Measurements from ENCODE around the gene ZNF683. TPM values are rescaled to one million over a fixed set of nuclear protein-coding genes. Genes with fewer than 3 reads are reported as not detected.
"Not testable (repeated sequence)": the region's sequence is repeated elsewhere in the genome, so short reads cannot be mapped to it uniquely, and the experiment has no call there.

Gene ZNF683
- polyA plus RNA-seq, 1 donor (not counting 4 experiments of a cell fraction or from before 2014, with no cell fraction given): not detected

GRCh38 chr1:26375081-26375480 is 2.5 kb upstream of the ZNF683 start:
- Histone ChIP-seq H3K9me1 (ENCODE audit: control insufficient read depth, extremely low read depth, insufficient read depth, low read length) (no peaks in the 10 kb centered on the region), H3K79me2 (ENCODE audit: control insufficient read depth, insufficient read depth, low read length) (no peaks in the 10 kb centered on the region), H3K9me3 (ENCODE audit: control insufficient read depth, low read depth, low read length) (peaks cover 3% of the 10 kb centered on the region), H3K27me3 (ENCODE audit: control insufficient read depth, extremely low read depth, insufficient read depth, low read length) (no peaks in the 10 kb centered on the region), H3K4me3 (ENCODE audit: control insufficient read depth in 2 of 3, extremely low read depth in 1 of 3, insufficient read depth in 2 of 3, low read depth in 1 of 3, low read length in 3 of 3) (no peak overlapping the region), H3K4me1 (ENCODE audit: control insufficient read depth, extremely low read depth, insufficient read depth, low read length) (peaks cover 30% of the 10 kb centered on the region), H3K9ac (ENCODE audit: control insufficient read depth, extremely low read depth, insufficient read depth, low read length) (no peak overlapping the region), H3K36me3 (ENCODE audit: control insufficient read depth in 2 of 2, extremely low read depth in 1 of 2, insufficient read depth in 2 of 2, low read length in 2 of 2) (no peaks in the 10 kb centered on the region), H3K27ac (ENCODE audit: control insufficient read depth, insufficient read depth, low read length) (no peak overlapping the region), H3K4me2 (ENCODE audit: control insufficient read depth, extremely low read depth, insufficient read depth, low read depth, low read length) (no peak overlapping the region), H2AFZ (ENCODE audit: control insufficient read depth, low read length) (peak overlapping the region; percentile 37), H4K20me1 (ENCODE audit: control insufficient read depth, extremely low read depth, insufficient read depth, low read length) (no peaks in the 10 kb centered on the region)
- dilution Hi-C loops (cut with MboI; ENCODE audit: extremely low pct_ligation_motif_present, low sequenced_read_pairs): no loop called here
- FAIRE-seq (no peak), DNase-seq (ENCODE audit: low read depth, low spot score) (no peak)
- TF ChIP-seq CTCF (optimal IDR thresholded peaks at IDR 0.05 in 1 of 3, IDR thresholded peaks at IDR 0.05 in 1 of 3, conservative IDR thresholded peaks at IDR 0.05 in 1 of 3; ENCODE audit: extremely low read depth in 1 of 3, insufficient read depth in 2 of 3, low read length in 3 of 3) (no peak), EZH2 (IDR thresholded peaks at IDR 0.05; ENCODE audit: low read length) (no peak)

- H3K36me3 ChIP-seq (ENCODE audit: control insufficient read depth in 2 of 2, extremely low read depth in 1 of 2, insufficient read depth in 2 of 2, low read length in 2 of 2); H3K27me3 ChIP-seq (ENCODE audit: control insufficient read depth, extremely low read depth, insufficient read depth, low read length); H3K79me2 ChIP-seq (ENCODE audit: control insufficient read depth, insufficient read depth, low read length); DNase-seq (ENCODE audit: low read depth, low spot score); H3K4me2 ChIP-seq (ENCODE audit: control insufficient read depth, extremely low read depth, insufficient read depth, low read depth, low read length); H3K9me1 ChIP-seq (ENCODE audit: control insufficient read depth, extremely low read depth, insufficient read depth, low read length); H3K27ac ChIP-seq (ENCODE audit: control insufficient read depth, insufficient read depth, low read length); H3K9ac ChIP-seq (ENCODE audit: control insufficient read depth, extremely low read depth, insufficient read depth, low read length); dilution Hi-C loops (cut with MboI; ENCODE audit: extremely low pct_ligation_motif_present, low sequenced_read_pairs); H4K20me1 ChIP-seq (ENCODE audit: control insufficient read depth, extremely low read depth, insufficient read depth, low read length); H3K9me3 ChIP-seq (ENCODE audit: control insufficient read depth, low read depth, low read length); H3K4me3 ChIP-seq (ENCODE audit: control insufficient read depth in 2 of 3, extremely low read depth in 1 of 3, insufficient read depth in 2 of 3, low read depth in 1 of 3, low read length in 3 of 3); H2AFZ ChIP-seq (ENCODE audit: control insufficient read depth, low read length): not testable (repeated sequence)
- peak; percentile 72 for FAIRE-seq
- peaks cover 30% of the 10 kb centered on the region for H3K4me1 ChIP-seq (ENCODE audit: control insufficient read depth, extremely low read depth, insufficient read depth, low read length)
These were observed 1.8 kb upstream of the ZNF683 start for GRCh38 chr1:26374361-26374760.

- H3K9me1 ChIP-seq (ENCODE audit: control insufficient read depth, extremely low read depth, insufficient read depth, low read length): no peaks in the 10 kb centered on the region
- H3K4me2 ChIP-seq (ENCODE audit: control insufficient read depth, extremely low read depth, insufficient read depth, low read depth, low read length): no peak overlapping the region
- H3K36me3 ChIP-seq (ENCODE audit: control insufficient read depth in 2 of 2, extremely low read depth in 1 of 2, insufficient read depth in 2 of 2, low read length in 2 of 2): no peaks in the 10 kb centered on the region
- no peak for TF ChIP-seq EZH2 (IDR thresholded peaks at IDR 0.05; ENCODE audit: low read length)
- no peak for TF ChIP-seq CTCF (optimal IDR thresholded peaks at IDR 0.05 in 1 of 3, IDR thresholded peaks at IDR 0.05 in 1 of 3, conservative IDR thresholded peaks at IDR 0.05 in 1 of 3; ENCODE audit: extremely low read depth in 1 of 3, insufficient read depth in 2 of 3, low read length in 3 of 3)
- H3K9me3 ChIP-seq (ENCODE audit: control insufficient read depth, low read depth, low read length): peaks cover 3% of the 10 kb centered on the region
- FAIRE-seq (peak; percentile 17), DNase-seq (ENCODE audit: low read depth, low spot score) (no peak)
- no peaks in the 10 kb centered on the region for H3K79me2 ChIP-seq (ENCODE audit: control insufficient read depth, insufficient read depth, low read length)
- no peaks in the 10 kb centered on the region for H4K20me1 ChIP-seq (ENCODE audit: control insufficient read depth, extremely low read depth, insufficient read depth, low read length)
- no peak overlapping the region for H3K4me3 ChIP-seq (ENCODE audit: control insufficient read depth in 2 of 3, extremely low read depth in 1 of 3, insufficient read depth in 2 of 3, low read depth in 1 of 3, low read length in 3 of 3)
- no peak overlapping the region for H3K27ac ChIP-seq (ENCODE audit: control insufficient read depth, insufficient read depth, low read length)
- H3K4me1 ChIP-seq (ENCODE audit: control insufficient read depth, extremely low read depth, insufficient read depth, low read length): peaks cover 29% of the 10 kb centered on the region
- no peaks in the 10 kb centered on the region for H3K27me3 ChIP-seq (ENCODE audit: control insufficient read depth, extremely low read depth, insufficient read depth, low read length)
- H2AFZ ChIP-seq (ENCODE audit: control insufficient read depth, low read length): no peak overlapping the region
- dilution Hi-C loops (cut with MboI; ENCODE audit: extremely low pct_ligation_motif_present, low sequenced_read_pairs): no loop called here
- no peak overlapping the region for H3K9ac ChIP-seq (ENCODE audit: control insufficient read depth, extremely low read depth, insufficient read depth, low read length)
These were observed 1.2 kb upstream of the ZNF683 start for GRCh38 chr1:26373789-26374188.
